NCI-H2196 (cell line): ENCODE measurements around the gene LLGL1.
A peak's percentile ranks its signal among the peaks of the same experiment; 100 is the strongest.

Experiments used
- DNase-seq: peaks from one replicate; lab custom pipeline; 2025; ENCODE audit not compliant: unreplicated experiment; lab: John Stamatoyannopoulos, UW

Gene LLGL1

GRCh38 chr17:18251204-18251603 lies 25.8 kb downstream of the LLGL1 start:
- no peak for DNase-seq

- DNase-seq, result no peak
These were observed 26.7 kb downstream of the LLGL1 start for GRCh38 chr17:18252160-18252559.

- DNase-seq, result no peak
These were observed 27.9 kb downstream of the LLGL1 start for GRCh38 chr17:18253187-18253884.

GRCh38 chr17:18253947-18254821 lies 28.7 kb downstream of the LLGL1 start:
- DNase-seq, result no peak

- no peak for DNase-seq
These were observed 29.6 kb downstream of the LLGL1 start for GRCh38 chr17:18254888-18255649.

GRCh38 chr17:18256351-18256750 lies 30.9 kb downstream of the LLGL1 start:
- no peak for DNase-seq

GRCh38 chr17:18256776-18257175 lies 31.3 kb downstream of the LLGL1 start:
- no peak for DNase-seq

GRCh38 chr17:18257268-18257981 lies 32.0 kb downstream of the LLGL1 start:
- DNase-seq, result no peak

GRCh38 chr17:18257982-18258355 lies 32.5 kb downstream of the LLGL1 start:
- DNase-seq, result peak; percentile 28

GRCh38 chr17:18258356-18259038 lies 33.1 kb downstream of the LLGL1 start, which contains the start of gene FLII:
Gene FLII (minus strand): TSS chr17:18258738. CDS start chr17:18258690, 48 bp downstream.
- peak; percentile 19 for DNase-seq

- DNase-seq, result no peak
These were observed 34.3 kb downstream of the LLGL1 start for GRCh38 chr17:18259621-18260331.

- peak; percentile 77 for DNase-seq
These were observed 35.1 kb downstream of the LLGL1 start, which contains the start of gene MIEF2 for GRCh38 chr17:18260332-18261145. Gene MIEF2 (plus strand): TSS chr17:18260662. CDS start chr17:18262721, 2,059 bp downstream.

- no peak for DNase-seq
These were observed 35.7 kb downstream of the LLGL1 start for GRCh38 chr17:18261146-18261515.

GRCh38 chr17:18261659-18262058 lies 36.2 kb downstream of the LLGL1 start:
- no peak for DNase-seq

GRCh38 chr17:18262111-18262510 lies 36.7 kb downstream of the LLGL1 start:
- DNase-seq, result no peak

- DNase-seq, result no peak
These were observed 37.2 kb downstream of the LLGL1 start for GRCh38 chr17:18262641-18263040.

- DNase-seq, result no peak
These were observed 38.6 kb downstream of the LLGL1 start for GRCh38 chr17:18263885-18264682.

- no peak for DNase-seq
These were observed 41.9 kb downstream of the LLGL1 start for GRCh38 chr17:18267366-18267765.
